Mesenchymal stem cell (in vitro differentiated cells and primary cell): ENCODE results near the gene IL1R1.

Source experiments
- DNase-seq: peaks from one replicate; pipeline ENCODE4 v3.0.0-alpha.2; 2013
- H2AFZ ChIP-seq: one replicate; pipeline ENCODE4 v1.6.1; 2013; ENCODE audit warnings: low read depth, mild to moderate bottlenecking, control low read depth, inconsistent platforms, low read length, moderate library complexity
- H2AK5ac ChIP-seq: 2 replicates; pipeline ENCODE4 v1.6.1; 2013; ENCODE audit warnings: low read length, moderate library complexity, mild to moderate bottlenecking, inconsistent platforms; ENCODE audit not compliant: severe bottlenecking
- H2BK120ac ChIP-seq: one replicate; pipeline ENCODE4 v1.6.1; 2013; ENCODE audit warnings: low read depth, mild to moderate bottlenecking, inconsistent platforms, low read length, moderate library complexity
- H2BK12ac ChIP-seq, 2 experiments: one replicate each; pipeline ENCODE4 v1.6.1; 2013; ENCODE audit warnings: inconsistent platforms in 2 of 2, low read length in 2 of 2, mild to moderate bottlenecking in 2 of 2, moderate library complexity in 2 of 2, control low read depth in 1 of 2
- H2BK15ac ChIP-seq: one replicate; pipeline ENCODE4 v1.6.1; 2013; ENCODE audit warnings: mild to moderate bottlenecking, low read depth, inconsistent platforms; ENCODE audit not compliant: poor library complexity, severe bottlenecking
- H2BK5ac ChIP-seq: 2 replicates; pipeline ENCODE4 v1.6.1; 2013; ENCODE audit warnings: low read depth, mild to moderate bottlenecking, low read length, control low read depth, inconsistent platforms; ENCODE audit not compliant: poor library complexity, severe bottlenecking
- H3K14ac ChIP-seq, 2 experiments: one replicate each; pipeline ENCODE4 v1.6.1; 2013; ENCODE audit warnings: inconsistent platforms in 2 of 2, low read length in 2 of 2, control low read depth in 1 of 2, mild to moderate bottlenecking in 1 of 2, moderate library complexity in 1 of 2
- H3K18ac ChIP-seq, 2 experiments: one replicate each; pipeline ENCODE4 v1.6.1; 2013; ENCODE audit warnings: inconsistent platforms in 2 of 2, low read length in 2 of 2, control low read depth in 1 of 2, low read depth in 1 of 2, mild to moderate bottlenecking in 1 of 2
- H3K23ac ChIP-seq, 2 experiments: one replicate each; pipeline ENCODE4 v1.6.1; 2013; ENCODE audit warnings: inconsistent platforms in 2 of 2, low read length in 2 of 2, mild to moderate bottlenecking in 2 of 2, moderate library complexity in 2 of 2, control low read depth in 1 of 2
- H3K27ac ChIP-seq: 2 replicates; pipeline ENCODE4 v1.5.1; 2013; ENCODE audit warnings: mild to moderate bottlenecking, moderate library complexity, low read length, control low read depth, inconsistent platforms; ENCODE audit not compliant: poor library complexity, severe bottlenecking
- H3K27me3 ChIP-seq, 2 experiments: 2 replicates each; pipeline versions ENCODE4 v1.6.1 to v1.7.0; 2013; ENCODE audit warnings: low read length in 2 of 2, mild to moderate bottlenecking in 2 of 2, moderate library complexity in 2 of 2, control low read depth in 1 of 2, inconsistent platforms in 1 of 2; ENCODE audit not compliant: control insufficient read depth in 1 of 2, insufficient read depth in 1 of 2
- H3K36me3 ChIP-seq, 2 experiments: 2 replicates each; pipeline versions ENCODE4 v1.6.1 to v1.7.0; 2013; ENCODE audit warnings: low read length in 2 of 2, control low read depth in 1 of 2, inconsistent platforms in 1 of 2, low read depth in 1 of 2, mild to moderate bottlenecking in 1 of 2; ENCODE audit not compliant: insufficient read depth in 2 of 2, control insufficient read depth in 1 of 2
- H3K4ac ChIP-seq, 2 experiments: one replicate each; pipeline ENCODE4 v1.6.1; 2013; ENCODE audit warnings: inconsistent platforms in 2 of 2, low read length in 2 of 2, mild to moderate bottlenecking in 2 of 2, moderate library complexity in 2 of 2, control low read depth in 1 of 2, low read depth in 1 of 2
- H3K4me1 ChIP-seq: 2 replicates; pipeline ENCODE4 v1.6.1; 2013; ENCODE audit warnings: low read depth, low read length, control low read depth; ENCODE audit not compliant: control insufficient read depth, insufficient read depth
- H3K4me2 ChIP-seq: 2 replicates; pipeline ENCODE4 v1.6.1; 2013; ENCODE audit warnings: low read length, mild to moderate bottlenecking, inconsistent platforms; ENCODE audit not compliant: poor library complexity, severe bottlenecking
- H3K4me3 ChIP-seq, 2 experiments: 2 replicates each; pipeline versions ENCODE4 v1.5.1 to v1.7.0; 2013; ENCODE audit warnings: low read length in 2 of 2, mild to moderate bottlenecking in 2 of 2, control low read depth in 1 of 2, low read depth in 1 of 2; ENCODE audit not compliant: insufficient read depth in 1 of 2
- H3K79me1 ChIP-seq: replicated peaks from 2 replicates; pipeline ENCODE4 v1.6.1; 2013; ENCODE audit warnings: mild to moderate bottlenecking, control low read depth, low read length, inconsistent platforms; ENCODE audit not compliant: poor library complexity, severe bottlenecking
- H3K9ac ChIP-seq: 2 replicates; pipeline ENCODE4 v1.7.0; 2013; ENCODE audit warnings: mild to moderate bottlenecking, low read length, moderate library complexity
- H3K9me3 ChIP-seq: 2 replicates; pipeline ENCODE4 v1.7.0; 2013; ENCODE audit warnings: mild to moderate bottlenecking, low read length; ENCODE audit not compliant: control insufficient read depth
- H4K8ac ChIP-seq: one replicate; pipeline ENCODE4 v1.6.1; 2013; ENCODE audit warnings: inconsistent platforms, mild to moderate bottlenecking, low read length, moderate library complexity
- H4K91ac ChIP-seq: one replicate; pipeline ENCODE4 v1.6.1; 2013; ENCODE audit warnings: mild to moderate bottlenecking, low read length, inconsistent platforms
- WGBS: methylation state at CpG from one replicate; pipeline ENCODE4 v1.1.7; 2013; ENCODE audit warnings: mixed read lengths; 5-methylcytosine and 5-hydroxymethylcytosine counted together

Gene IL1R1

DNA sequence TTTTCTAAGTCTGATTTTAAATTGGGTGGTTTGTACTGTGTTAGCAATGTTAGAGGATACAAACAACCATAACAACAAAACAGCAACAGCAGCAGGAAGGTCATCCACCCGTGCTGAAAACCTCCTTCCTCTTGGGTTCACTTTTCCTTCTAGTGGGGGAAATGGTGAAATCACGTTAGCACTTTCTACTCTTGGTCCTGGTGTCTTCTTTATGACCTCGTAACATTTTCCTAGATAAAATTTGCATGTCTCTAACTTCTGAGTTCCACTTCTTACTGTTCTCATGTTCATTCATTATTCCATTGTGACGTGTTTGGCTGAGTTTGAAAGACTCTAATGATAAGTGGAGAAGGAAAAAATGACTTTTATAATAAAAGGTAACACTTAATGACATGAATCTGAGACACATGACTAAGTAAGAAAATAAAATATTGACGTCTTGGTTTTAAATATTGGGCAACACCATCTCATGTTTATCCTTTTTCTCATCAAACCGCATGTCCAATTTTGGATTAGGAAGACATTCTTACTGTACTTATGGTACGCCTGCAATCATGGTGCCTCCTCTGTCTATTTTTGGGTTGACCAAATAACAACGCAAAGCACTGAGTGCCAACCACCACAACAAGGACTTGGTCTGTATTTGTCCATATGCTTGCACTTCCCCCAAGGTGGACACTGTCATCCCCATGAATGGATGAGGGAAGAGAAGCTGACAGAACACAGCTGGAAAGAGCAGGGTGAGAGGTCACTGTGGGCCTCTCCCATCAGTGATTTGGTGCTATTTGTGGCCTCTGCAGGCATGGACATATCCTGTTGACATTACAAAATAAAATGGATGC, 25.7 kb upstream of the IL1R1 start:
- Histone ChIP-seq H3K4ac (peak overlapping the region in 1 of 2 experiments; percentile 46), H3K14ac (no peak overlapping the region), H3K9ac (no peak overlapping the region), H3K4me2 (no peak overlapping the region), H4K91ac (peak overlapping the region; percentile 78), H2BK120ac (no peak overlapping the region), H3K23ac (no peak overlapping the region), H3K27ac (no peak overlapping the region), H3K79me1 (no peaks in the 10 kb centered on the region), H3K18ac (peak overlapping the region; percentile 59 to 69), H4K8ac (no peak overlapping the region), H3K27me3 (no peaks in the 10 kb centered on the region), H2BK12ac (no peak overlapping the region), H2BK15ac (no peak overlapping the region), H2AK5ac (no peak overlapping the region), H2BK5ac (no peak overlapping the region), H3K36me3 (peaks cover 3 to 43% of the 10 kb centered on the region in 2 experiments), H3K9me3 (no peaks in the 10 kb centered on the region), H2AFZ (no peak overlapping the region), H3K4me3 (no peak overlapping the region), H3K4me1 (peaks cover 26% of the 10 kb centered on the region)
- peak; percentile 76 for DNase-seq
- 79% methylated on average over 5 of the region's 8 CpGs for WGBS

DNA sequence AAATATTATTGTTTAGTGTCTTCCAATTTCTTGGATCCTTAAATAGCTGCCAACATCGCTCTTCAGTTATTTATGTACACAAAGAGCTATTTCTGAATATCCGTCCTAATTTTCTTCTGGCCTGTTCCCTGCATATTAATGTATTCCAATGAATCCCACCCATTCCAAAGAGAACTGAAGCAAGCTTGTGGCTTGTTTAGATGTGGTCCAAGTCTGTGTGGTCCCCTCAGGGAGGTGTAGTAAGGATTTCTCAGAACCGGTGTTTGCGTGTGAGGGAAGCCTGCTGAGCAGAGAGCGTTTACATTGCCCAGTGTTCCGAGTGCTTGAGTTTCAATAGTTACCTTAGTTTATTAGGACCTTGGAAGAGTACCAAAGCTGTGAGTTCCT, 25.1 kb upstream of the IL1R1 start:
- Histone ChIP-seq H3K9me3 (no peaks in the 10 kb centered on the region), H3K4me2 (no peak overlapping the region), H3K4me1 (peaks cover 22% of the 10 kb centered on the region), H2AFZ (no peak overlapping the region), H4K8ac (peak overlapping the region; percentile 71), H3K23ac (no peak overlapping the region), H3K18ac (peak overlapping the region; percentile 16 to 42), H3K27me3 (no peaks in the 10 kb centered on the region), H3K4ac (no peak overlapping the region), H3K9ac (no peak overlapping the region), H2BK120ac (no peak overlapping the region), H3K79me1 (no peaks in the 10 kb centered on the region), H2BK15ac (no peak overlapping the region), H4K91ac (no peak overlapping the region), H3K4me3 (no peak overlapping the region), H3K27ac (no peak overlapping the region), H2AK5ac (no peak overlapping the region), H3K14ac (no peak overlapping the region), H3K36me3 (peaks cover 3 to 42% of the 10 kb centered on the region in 2 experiments), H2BK5ac (no peak overlapping the region), H2BK12ac (peak overlapping the region in 1 of 2 experiments; percentile 87)
- 43% methylated on average over 6 of the region's 6 CpGs for WGBS
- peak; percentile 87 for DNase-seq

DNA sequence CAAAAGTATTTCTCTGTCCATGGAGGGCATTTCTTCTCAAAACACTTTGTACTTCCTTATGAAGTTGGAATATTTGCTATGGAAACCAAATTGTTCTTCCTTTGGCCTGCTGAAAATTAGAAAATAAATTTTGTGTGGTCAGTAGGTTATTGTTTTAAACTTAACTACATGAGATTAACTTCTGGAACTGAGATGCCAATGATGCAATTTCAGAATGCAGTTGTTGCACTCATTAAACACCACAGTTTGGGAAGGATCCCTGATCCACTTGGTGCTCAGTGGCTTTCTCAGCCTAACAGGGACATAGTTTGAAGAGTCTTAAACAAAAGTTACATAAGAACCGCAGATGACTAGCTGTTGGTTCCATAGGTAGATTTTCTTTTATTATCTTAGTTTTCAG, 23.3 kb upstream of the IL1R1 start:
- no peak overlapping the region for H2BK5ac ChIP-seq
- peaks cover 3 to 26% of the 10 kb centered on the region in 2 experiments for H3K36me3 ChIP-seq
- no peak overlapping the region for H3K27ac ChIP-seq
- H3K4me1 ChIP-seq: peaks cover 20% of the 10 kb centered on the region
- no peaks in the 10 kb centered on the region for H3K79me1 ChIP-seq
- no peak overlapping the region for H2BK120ac ChIP-seq
- WGBS: no CpG with 5 or more reads among the region's 1 CpG
- no peak for DNase-seq
- no peak overlapping the region for H3K14ac ChIP-seq
- H3K4ac ChIP-seq: no peak overlapping the region
- H2BK15ac ChIP-seq: no peak overlapping the region
- no peak overlapping the region for H3K4me2 ChIP-seq
- H4K8ac ChIP-seq: no peak overlapping the region
- no peaks in the 10 kb centered on the region for H3K9me3 ChIP-seq
- no peak overlapping the region for H3K23ac ChIP-seq
- H3K27me3 ChIP-seq: no peaks in the 10 kb centered on the region
- no peak overlapping the region for H2BK12ac ChIP-seq
- H2AFZ ChIP-seq: no peak overlapping the region
- no peak overlapping the region for H3K4me3 ChIP-seq
- H4K91ac ChIP-seq: no peak overlapping the region
- H2AK5ac ChIP-seq: no peak overlapping the region
- no peak overlapping the region for H3K18ac ChIP-seq
- H3K9ac ChIP-seq: no peak overlapping the region

DNA sequence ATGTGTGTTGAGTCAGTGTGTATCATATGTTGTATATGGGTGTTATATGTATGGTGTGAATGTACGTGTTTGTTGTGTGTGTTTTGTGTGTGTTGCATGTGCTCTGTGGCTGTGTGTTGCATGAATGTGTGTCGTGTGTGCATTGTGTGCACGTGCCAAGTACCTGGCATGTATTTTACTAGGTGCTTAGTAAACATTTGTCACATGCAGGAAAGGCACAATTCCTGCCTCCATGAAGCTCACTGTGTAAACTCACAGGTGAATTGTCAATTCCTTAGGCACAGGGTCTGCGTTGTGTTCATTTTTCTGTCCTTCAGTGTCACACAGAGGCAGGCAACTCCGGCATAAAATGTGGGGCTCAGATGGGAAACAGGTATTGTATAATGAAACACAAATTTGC, 22.3 kb upstream of the IL1R1 start:
- Histone ChIP-seq H3K14ac (peak overlapping the region in 1 of 2 experiments; percentile 1), H3K4me1 (peaks cover 16% of the 10 kb centered on the region), H2BK12ac (peak overlapping the region; percentile 7 to 32), H3K9ac (no peak overlapping the region), H3K23ac (no peak overlapping the region), H3K36me3 (peaks cover 3 to 23% of the 10 kb centered on the region in 2 experiments), H4K91ac (peak overlapping the region; percentile 36), H3K27ac (no peak overlapping the region), H2BK15ac (no peak overlapping the region), H2AK5ac (peak overlapping the region; percentile 16), H4K8ac (no peak overlapping the region), H3K4me3 (no peak overlapping the region), H2BK5ac (no peak overlapping the region), H3K9me3 (no peaks in the 10 kb centered on the region), H3K4me2 (no peak overlapping the region), H3K79me1 (no peaks in the 10 kb centered on the region), H3K4ac (peak overlapping the region in 1 of 2 experiments; percentile 77), H2BK120ac (no peak overlapping the region), H3K18ac (peak overlapping the region in 1 of 2 experiments; percentile 9), H3K27me3 (no peaks in the 10 kb centered on the region), H2AFZ (no peak overlapping the region)
- DNase-seq: no peak
- 97% methylated on average over 4 of the region's 5 CpGs for whole genome bisulfite sequencing
